SW480 (cell line): ENCODE results near the gene PSMB5.

Experiments
- DNase-seq: peaks from one replicate; pipeline ENCODE4 v3.0.0-alpha.2; 2016; ENCODE audit warnings: low spot score

PSMB5 gene

GRCh38 chr14:23034498-23035302 is at the start of gene PSMB5:
PSMB5 (minus strand) TSS chr14:23034900; CDS start chr14:23034881, 19 bp downstream.
- DNase-seq, result peak; percentile 96

- DNase-seq, result no peak
These were observed 45.8 kb upstream of the PSMB5 start for GRCh38 chr14:23080474-23080873.

GRCh38 chr14:23079716-23080115 is 45.0 kb upstream of the PSMB5 start:
- DNase-seq, result no peak

- DNase-seq, result peak; percentile 56
These were observed 44.0 kb upstream of the PSMB5 start for GRCh38 chr14:23078692-23079116.

GRCh38 chr14:23077962-23078361 is 43.3 kb upstream of the PSMB5 start:
- DNase-seq, result no peak

GRCh38 chr14:23076785-23077408 is 42.2 kb upstream of the PSMB5 start:
- no peak for DNase-seq

GRCh38 chr14:23074906-23075305 is 40.2 kb upstream of the PSMB5 start:
- no peak for DNase-seq

GRCh38 chr14:23071921-23072539 is 37.3 kb upstream of the PSMB5 start:
- DNase-seq, result peak; percentile 33

- peak; percentile 86 for DNase-seq
These were observed 36.7 kb upstream of the PSMB5 start for GRCh38 chr14:23071244-23071920.

GRCh38 chr14:23070262-23071129 is 35.8 kb upstream of the PSMB5 start:
- DNase-seq, result no peak

- no peak for DNase-seq
These were observed 34.7 kb upstream of the PSMB5 start for GRCh38 chr14:23069413-23069806.

- DNase-seq, result peak; percentile 82
These were observed 34.2 kb upstream of the PSMB5 start for GRCh38 chr14:23068789-23069412.

- DNase-seq, result no peak
These were observed 33.4 kb upstream of the PSMB5 start for GRCh38 chr14:23067847-23068788.

GRCh38 chr14:23066855-23067744 is 32.4 kb upstream of the PSMB5 start:
- no peak for DNase-seq

- no peak for DNase-seq
These were observed 31.7 kb upstream of the PSMB5 start for GRCh38 chr14:23066368-23066767.

GRCh38 chr14:23063601-23064000 is 28.9 kb upstream of the PSMB5 start:
- no peak for DNase-seq

GRCh38 chr14:23062002-23062401 is 27.3 kb upstream of the PSMB5 start:
- peak; percentile 60 for DNase-seq

- DNase-seq, result no peak
These were observed 26.0 kb upstream of the PSMB5 start for GRCh38 chr14:23060536-23061260.
